ENCODE data around the gene NEUROD2.

Gene NEUROD2

DNA sequence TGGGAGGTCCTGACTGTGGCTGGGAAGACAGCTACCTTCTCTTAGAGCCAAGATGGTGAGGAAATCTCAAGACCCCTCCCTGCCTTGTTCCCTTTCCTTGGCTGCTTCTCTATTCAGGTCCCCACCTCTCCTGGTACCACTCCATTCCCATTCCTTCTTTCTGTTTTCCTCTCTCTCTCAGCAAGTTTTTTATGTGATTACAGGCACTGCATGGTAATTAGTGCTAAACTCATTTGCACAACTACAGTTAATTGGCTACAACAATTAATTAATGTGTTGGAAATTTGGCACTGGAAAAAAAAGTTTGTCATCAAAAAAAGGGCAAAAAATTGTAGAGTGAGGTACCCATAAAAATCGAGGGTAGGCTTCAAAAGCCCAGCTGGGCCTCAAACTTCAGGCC, 45.3 kb downstream of the NEUROD2 start:
- TF ChIP-seq, protein P1, sequence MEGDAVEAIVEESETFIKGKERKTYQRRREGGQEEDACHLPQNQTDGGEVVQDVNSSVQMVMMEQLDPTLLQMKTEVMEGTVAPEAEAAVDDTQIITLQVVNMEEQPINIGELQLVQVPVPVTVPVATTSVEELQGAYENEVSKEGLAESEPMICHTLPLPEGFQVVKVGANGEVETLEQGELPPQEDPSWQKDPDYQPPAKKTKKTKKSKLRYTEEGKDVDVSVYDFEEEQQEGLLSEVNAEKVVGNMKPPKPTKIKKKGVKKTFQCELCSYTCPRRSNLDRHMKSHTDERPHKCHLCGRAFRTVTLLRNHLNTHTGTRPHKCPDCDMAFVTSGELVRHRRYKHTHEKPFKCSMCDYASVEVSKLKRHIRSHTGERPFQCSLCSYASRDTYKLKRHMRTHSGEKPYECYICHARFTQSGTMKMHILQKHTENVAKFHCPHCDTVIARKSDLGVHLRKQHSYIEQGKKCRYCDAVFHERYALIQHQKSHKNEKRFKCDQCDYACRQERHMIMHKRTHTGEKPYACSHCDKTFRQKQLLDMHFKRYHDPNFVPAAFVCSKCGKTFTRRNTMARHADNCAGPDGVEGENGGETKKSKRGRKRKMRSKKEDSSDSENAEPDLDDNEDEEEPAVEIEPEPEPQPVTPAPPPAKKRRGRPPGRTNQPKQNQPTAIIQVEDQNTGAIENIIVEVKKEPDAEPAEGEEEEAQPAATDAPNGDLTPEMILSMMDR (IDR thresholded peaks at IDR 0.05; ENCODE audit: low read depth, low read length) = no peak
- H3K4me3 ChIP-seq (ENCODE audit: low read depth, low read length) = no peak overlapping the region

DNA sequence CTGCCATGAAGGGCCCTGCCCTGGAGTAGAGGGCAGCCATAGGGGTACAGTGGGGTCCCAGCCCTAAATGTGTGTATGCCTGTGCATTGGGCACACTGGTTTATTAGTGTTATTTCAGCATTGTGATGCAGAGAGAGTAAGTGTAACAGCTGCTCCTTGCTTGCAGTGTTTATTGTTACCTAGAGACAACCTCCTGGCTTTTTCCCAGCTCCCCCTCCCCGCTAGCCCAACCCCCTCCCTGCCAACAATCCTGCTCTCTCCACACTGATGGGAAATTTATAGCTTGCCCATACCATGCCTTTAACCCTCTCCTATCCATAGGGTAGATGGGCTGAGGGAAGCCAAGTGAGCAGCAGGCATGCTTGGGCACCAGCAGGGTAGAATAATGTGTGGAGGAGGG, 51.3 kb downstream of the NEUROD2 start:
- TF ChIP-seq, protein P1 (IDR thresholded peaks at IDR 0.05; ENCODE audit: low read depth, low read length) = no peak

DNA sequence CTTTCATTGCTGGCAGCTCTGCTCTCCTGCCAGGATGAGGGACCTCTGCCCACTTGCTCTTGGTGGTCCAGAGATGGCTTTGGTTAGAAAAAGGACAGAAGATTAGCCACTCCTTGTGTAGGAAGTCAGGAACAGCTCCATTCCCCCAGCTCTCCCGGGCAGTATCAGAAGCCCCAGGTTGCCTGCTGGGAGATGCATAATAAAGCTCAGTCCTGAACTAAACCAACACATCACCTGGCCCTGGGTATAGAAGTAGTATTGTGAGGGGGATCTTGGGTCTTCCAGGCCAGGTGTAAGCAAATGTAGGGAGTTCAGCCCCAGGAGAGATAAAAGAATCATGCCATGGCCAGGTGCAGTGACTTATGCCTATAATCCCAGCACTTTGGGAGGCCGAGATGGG, 52.4 kb downstream of the NEUROD2 start:
- H3K4me3 ChIP-seq (ENCODE audit: low read depth, low read length) = no peak overlapping the region
- TF ChIP-seq, protein P1 (IDR thresholded peaks at IDR 0.05; ENCODE audit: low read depth, low read length) = no peak

More for the DNA sequence above, 51.3 kb downstream of the NEUROD2 start:
- H3K4me3 ChIP-seq (ENCODE audit: low read depth, low read length) = no peak overlapping the region
